ENCODE data around the gene OR6J1. TPM values are rescaled to one million over a fixed set of nuclear protein-coding genes. Genes with fewer than 3 reads are reported as not detected.

OR6J1 gene
- total and polyA plus RNA-seq, 2 of the 13 experiments (the other 11 are each of a cell fraction or from before 2014, with no cell fraction given) = not detected

DNA sequence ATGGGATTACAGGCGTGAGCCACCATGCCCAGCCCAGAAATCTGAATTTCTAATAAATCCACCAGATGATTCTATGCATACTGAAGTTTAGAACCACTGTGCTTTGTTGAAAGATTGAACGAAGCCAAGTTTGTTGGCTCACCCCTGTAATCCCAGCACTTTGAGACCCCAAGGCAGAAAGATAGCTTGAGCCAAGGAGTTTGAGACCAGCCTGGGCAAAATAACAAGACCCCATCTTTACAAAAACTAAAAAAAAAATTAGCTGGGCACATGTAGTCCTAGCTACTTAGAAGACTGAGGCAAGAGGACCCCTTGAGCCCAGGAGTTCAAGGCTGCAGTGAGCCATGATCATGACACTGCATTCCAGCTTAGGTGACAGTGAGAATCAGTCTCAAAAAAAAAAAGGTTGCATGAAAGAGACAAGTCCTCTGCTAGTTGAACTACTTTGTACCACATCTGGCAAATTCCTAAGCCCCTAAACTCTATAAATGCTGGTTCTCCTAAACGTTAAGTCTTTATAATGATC, 47.7 kb downstream of the OR6J1 start (continued):
- TF ChIP-seq ZMYM3 (CRISPR knock-in tag; IDR thresholded peaks at IDR 0.05) (no peak), RARA (CRISPR knock-in tag; IDR thresholded peaks at IDR 0.05) (peak; percentile 17; the same call in 1 of the 2 replicates), SOX6 (IDR thresholded peaks at IDR 0.05) (no peak), SOX6 (CRISPR knock-in tag; IDR thresholded peaks at IDR 0.05) (peak; percentile 14; the same call in 1 of the 2 replicates), REL (CRISPR knock-in tag; conservative IDR thresholded peaks at IDR 0.05) (no peak), ZNF7 (CRISPR knock-in tag; IDR thresholded peaks at IDR 0.05) (no peak)

DNA sequence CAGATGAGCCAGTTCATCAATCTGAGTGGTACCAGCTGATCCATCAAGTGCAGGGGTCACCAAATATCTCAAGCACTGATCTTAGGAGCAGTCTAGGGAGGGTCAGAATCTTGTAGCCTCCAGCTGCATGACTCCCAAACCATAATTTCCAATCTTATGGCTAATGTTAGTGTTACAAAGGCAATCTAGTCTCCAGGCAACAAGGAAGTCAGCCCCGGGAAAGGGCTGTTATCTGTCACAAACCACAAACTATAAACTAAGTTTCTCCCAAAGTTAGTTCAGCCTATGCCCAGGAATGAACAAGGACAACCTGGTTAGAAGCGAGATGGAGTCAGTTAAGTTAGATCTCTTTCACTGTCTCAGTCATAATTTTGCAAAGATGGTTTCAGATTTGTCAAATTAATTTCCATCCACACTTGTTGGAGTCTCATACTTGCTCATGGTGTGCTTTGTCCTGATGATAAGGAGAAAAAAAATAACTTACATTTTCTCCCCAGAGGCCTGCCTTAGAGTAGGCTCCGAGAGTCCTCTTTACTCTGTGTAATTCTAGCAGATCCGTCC, 49.9 kb downstream of the OR6J1 start:
- Histone ChIP-seq H3K9ac (ENCODE audit: insufficient read depth, low read depth, low read length) (no peak overlapping the region), H3K4me3 (replicated peaks in 1 of 3; ENCODE audit: insufficient read depth in 1 of 3, low read depth in 2 of 3, low read length in 3 of 3) (no peak overlapping the region), H3K4me1 (ENCODE audit: insufficient read depth, low read length) (peaks cover 32% of the 10 kb centered on the region), H3K36me3 (replicated peaks in 1 of 2; ENCODE audit: control insufficient read depth in 1 of 2, insufficient read depth in 2 of 2, low read length in 2 of 2) (no peaks in the 10 kb centered on the region), H4K20me1 (ENCODE audit: insufficient read depth, low read length) (no peaks in the 10 kb centered on the region), H2AFZ (ENCODE audit: low read length) (no peak overlapping the region), H3K4me2 (ENCODE audit: low read depth, low read length) (no peak overlapping the region), H3K27ac (ENCODE audit: extremely low read length, insufficient read depth, low read length) (no peak overlapping the region), H3K9me3 (ENCODE audit: low read length) (no peaks in the 10 kb centered on the region), H3K79me2 (ENCODE audit: insufficient read depth, low read length) (peaks cover 6% of the 10 kb centered on the region), H3K27me3 (ENCODE audit: control insufficient read depth in 1 of 2, insufficient read depth in 2 of 2, low read length in 2 of 2) (peaks cover 0 to 21% of the 10 kb centered on the region in 2 experiments; a peak in 2 of 5 replicates)
- FAIRE-seq (no peak), ATAC-seq (no peak), DNase-seq (ENCODE audit: low spot score) (no peak)
- TF ChIP-seq, protein P1, sequence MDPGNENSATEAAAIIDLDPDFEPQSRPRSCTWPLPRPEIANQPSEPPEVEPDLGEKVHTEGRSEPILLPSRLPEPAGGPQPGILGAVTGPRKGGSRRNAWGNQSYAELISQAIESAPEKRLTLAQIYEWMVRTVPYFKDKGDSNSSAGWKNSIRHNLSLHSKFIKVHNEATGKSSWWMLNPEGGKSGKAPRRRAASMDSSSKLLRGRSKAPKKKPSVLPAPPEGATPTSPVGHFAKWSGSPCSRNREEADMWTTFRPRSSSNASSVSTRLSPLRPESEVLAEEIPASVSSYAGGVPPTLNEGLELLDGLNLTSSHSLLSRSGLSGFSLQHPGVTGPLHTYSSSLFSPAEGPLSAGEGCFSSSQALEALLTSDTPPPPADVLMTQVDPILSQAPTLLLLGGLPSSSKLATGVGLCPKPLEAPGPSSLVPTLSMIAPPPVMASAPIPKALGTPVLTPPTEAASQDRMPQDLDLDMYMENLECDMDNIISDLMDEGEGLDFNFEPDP (CRISPR knock-in tag; conservative IDR thresholded peaks at IDR 0.05) = 0 out of 2 replicates have a peak, but pooled peaks have one; percentile 41
- no peak for TF ChIP-seq HDAC6 (IDR thresholded peaks at IDR 0.05; ENCODE audit: low read depth, low read length)
- TF ChIP-seq ARID2 (CRISPR knock-in tag; IDR thresholded peaks at IDR 0.05; ENCODE audit: borderline replicate concordance) = no peak
- 28% methylated on average over 4 of the region's 4 CpGs for WGBS (ENCODE audit: low lambda C conversion rate)
- no TSS peak for BruUV-seq (replicated peaks)
- ChIA-PET CTCF (ENCODE audit: low intra/inter-chr PET ratio, low total read pairs) (no interaction called here), POLR2A (interaction anchor here (0.7 to 1.1 kb wide), 2 partner anchors 32 to 172 kb away, joined by 3 to 5 read pairs; partner anchors contain the start of gene OXA1L)
- in situ Hi-C loops (cut with HindIII; ENCODE audit: extremely low pct_ligation_motif_present, low pct_unique_long_range_greater_than_20kb) = loop anchor here (25.0 kb wide), 1 partner anchor 1518 kb away; the partner anchor contains the start of genes DCAF11 and NRL
- intact Hi-C loops (cut with micrococcal nuclease; ENCODE audit: unreplicated experiment) = no loop called here
